Memory B cell (primary cell): ENCODE measurements around the gene GRHL3.
"Not testable (repeated sequence)": the region's sequence is repeated elsewhere in the genome, so short reads cannot be mapped to it uniquely, and the experiment has no call there.

Experiments used
- ATAC-seq: fragments of 150-1000 bp; cut with Tn5 transposase; 2 replicates; pipeline ENCODE4 v1.10.0; 2021; ENCODE audit warnings: low read depth, mild to moderate bottlenecking, moderate library complexity
- DNase-seq, 2 donors: peaks; one replicate each; pipeline ENCODE4 v3.0.0; 2022; ENCODE audit warnings: low spot score in 2 of 2
- H3K27ac Mint-ChIP-seq: one replicate; pipeline ENCODE4 v1.8.0; 2022; ENCODE audit warnings: mild to moderate bottlenecking, moderate library complexity, mixed read lengths
- H3K27me3 Mint-ChIP-seq: one replicate; pipeline ENCODE4 v1.8.0; 2022; ENCODE audit warnings: mixed read lengths
- H3K36me3 Mint-ChIP-seq: one replicate; pipeline ENCODE4 v1.8.0; 2022; ENCODE audit warnings: mild to moderate bottlenecking, mixed read lengths
- H3K4me1 Mint-ChIP-seq: one replicate; pipeline ENCODE4 v1.8.0; 2022; ENCODE audit warnings: mixed read lengths
- H3K4me3 Mint-ChIP-seq: one replicate; pipeline ENCODE4 v1.8.0; 2022; ENCODE audit warnings: mild to moderate bottlenecking, moderate library complexity, mixed read lengths
- H3K9me3 Mint-ChIP-seq: one replicate; pipeline ENCODE4 v1.8.0; 2022; ENCODE audit warnings: mixed read lengths

Gene GRHL3

GRCh38 chr1:24286246-24287010 lies 32.7 kb upstream of the GRHL3 start:
- Mint-ChIP-seq H3K27me3 (peaks cover 4% of the 10 kb centered on the region), H3K36me3 (no peaks in the 10 kb centered on the region), H3K4me1 (no peaks in the 10 kb centered on the region), H3K27ac (no peak overlapping the region), H3K4me3 (no peak overlapping the region), H3K9me3 (no peaks in the 10 kb centered on the region)
- DNase-seq: no peak
- ATAC-seq: no peak

DNA sequence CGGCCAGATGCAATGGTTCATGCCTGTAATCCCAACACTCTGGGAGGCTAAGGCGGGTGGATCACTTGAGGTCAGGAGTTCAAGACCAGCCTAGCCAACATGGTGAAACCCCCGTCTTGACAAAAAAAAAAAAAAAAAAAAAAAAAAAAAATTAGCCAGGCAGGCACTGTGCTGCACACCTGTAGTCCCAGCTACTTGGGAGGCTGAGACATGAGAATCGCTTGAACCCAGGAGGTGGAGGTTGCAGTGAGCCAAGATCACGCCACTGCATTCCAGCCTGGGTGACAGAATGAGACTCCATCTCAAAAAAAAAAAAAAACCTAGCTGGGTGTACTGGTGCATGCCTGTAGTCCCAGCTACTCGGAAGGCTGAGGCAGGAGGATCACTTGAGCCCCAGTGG lies 31.4 kb upstream of the GRHL3 start:
- H3K4me3 Mint-ChIP-seq, ATAC-seq, H3K4me1 Mint-ChIP-seq, H3K27me3 Mint-ChIP-seq, H3K27ac Mint-ChIP-seq, H3K36me3 Mint-ChIP-seq, H3K9me3 Mint-ChIP-seq, DNase-seq: not testable (repeated sequence)

DNA sequence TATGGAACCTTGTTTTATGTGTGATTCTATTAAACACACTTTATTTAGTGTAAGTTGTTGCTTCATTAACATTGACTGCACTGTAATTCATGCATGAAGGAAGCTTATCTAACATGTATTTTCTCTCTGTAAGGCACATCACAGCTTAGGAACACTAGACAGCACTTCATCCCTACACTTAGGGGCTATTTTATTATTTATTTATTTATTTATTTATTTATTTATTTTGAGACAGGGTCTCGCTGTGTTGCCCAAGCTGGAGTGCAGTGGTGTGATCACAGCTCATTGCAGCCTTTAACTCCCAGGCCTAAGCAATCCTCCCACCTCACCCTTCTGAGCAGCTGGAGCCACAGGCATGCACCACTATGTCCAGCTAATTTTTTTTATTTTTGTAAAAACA lies 30.7 kb upstream of the GRHL3 start:
- no peak for ATAC-seq
- DNase-seq: no peak
- Mint-ChIP-seq H3K4me1 (no peaks in the 10 kb centered on the region), H3K27ac (no peak overlapping the region), H3K4me3 (no peak overlapping the region), H3K9me3 (no peaks in the 10 kb centered on the region), H3K36me3 (no peaks in the 10 kb centered on the region), H3K27me3 (peaks cover 8% of the 10 kb centered on the region)

GRCh38 chr1:24289937-24290595 lies 29.1 kb upstream of the GRHL3 start:
- H3K9me3 Mint-ChIP-seq: no peaks in the 10 kb centered on the region

GRCh38 chr1:24290933-24291487 lies 28.1 kb upstream of the GRHL3 start:
- H3K4me3 Mint-ChIP-seq: no peak overlapping the region
- H3K27ac Mint-ChIP-seq: no peak overlapping the region
- ATAC-seq: no peak
- H3K4me1 Mint-ChIP-seq: no peaks in the 10 kb centered on the region
- DNase-seq: no peak
- H3K9me3 Mint-ChIP-seq: no peaks in the 10 kb centered on the region
- H3K27me3 Mint-ChIP-seq: peaks cover 8% of the 10 kb centered on the region
- no peaks in the 10 kb centered on the region for H3K36me3 Mint-ChIP-seq

More at GRCh38 chr1:24289937-24290595, 29.1 kb upstream of the GRHL3 start:
- Mint-ChIP-seq H3K4me1 (no peaks in the 10 kb centered on the region), H3K4me3 (no peak overlapping the region), H3K36me3 (no peaks in the 10 kb centered on the region), H3K27ac (no peak overlapping the region), H3K27me3 (peaks cover 8% of the 10 kb centered on the region)
- ATAC-seq (no peak), DNase-seq (no peak)

DNA sequence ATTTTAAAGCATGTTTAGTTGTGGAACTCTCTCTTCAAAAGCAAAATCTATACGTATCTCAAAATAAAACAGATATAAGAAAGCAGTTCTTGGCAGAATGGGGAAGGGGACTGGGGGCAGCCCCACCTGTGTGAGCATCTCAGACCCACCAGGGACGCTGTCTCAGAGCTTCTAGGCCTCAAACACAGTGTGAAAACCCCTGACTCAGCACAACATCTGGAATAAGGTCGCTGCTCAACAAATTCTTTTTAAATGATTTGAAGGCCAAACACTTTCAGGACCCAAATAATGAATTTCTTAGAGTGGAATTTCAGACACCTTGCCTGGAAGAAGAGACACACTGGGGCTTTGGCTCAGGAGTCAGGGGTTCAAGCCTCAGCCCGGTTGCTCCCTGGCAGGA lies 27.1 kb upstream of the GRHL3 start:
- H3K36me3 Mint-ChIP-seq: no peaks in the 10 kb centered on the region
- no peak overlapping the region for H3K27ac Mint-ChIP-seq
- no peaks in the 10 kb centered on the region for H3K4me1 Mint-ChIP-seq

GRCh38 chr1:24292887-24293286 lies 26.3 kb upstream of the GRHL3 start:
- Mint-ChIP-seq H3K27ac (no peak overlapping the region), H3K4me3 (no peak overlapping the region), H3K4me1 (no peaks in the 10 kb centered on the region), H3K9me3 (no peaks in the 10 kb centered on the region), H3K27me3 (peaks cover 10% of the 10 kb centered on the region), H3K36me3 (no peaks in the 10 kb centered on the region)
- DNase-seq (no peak), ATAC-seq (no peak)

More for the DNA sequence above, 27.1 kb upstream of the GRHL3 start:
- no peak for DNase-seq
- H3K9me3 Mint-ChIP-seq: no peaks in the 10 kb centered on the region
- peaks cover 8% of the 10 kb centered on the region for H3K27me3 Mint-ChIP-seq
- no peak for ATAC-seq
- H3K4me3 Mint-ChIP-seq: no peak overlapping the region

- Mint-ChIP-seq H3K27me3 (peaks cover 10% of the 10 kb centered on the region), H3K36me3 (no peaks in the 10 kb centered on the region), H3K27ac (no peak overlapping the region), H3K9me3 (no peaks in the 10 kb centered on the region), H3K4me1 (no peaks in the 10 kb centered on the region), H3K4me3 (no peak overlapping the region)
- DNase-seq: no peak
- no peak for ATAC-seq
Measured at GRCh38 chr1:24293392-24294227, 25.5 kb upstream of the GRHL3 start.

GRCh38 chr1:24294228-24294672 lies 24.9 kb upstream of the GRHL3 start:
- Mint-ChIP-seq H3K36me3 (no peaks in the 10 kb centered on the region), H3K27me3 (peaks cover 10% of the 10 kb centered on the region), H3K4me3 (no peak overlapping the region), H3K4me1 (no peaks in the 10 kb centered on the region), H3K27ac (no peak overlapping the region), H3K9me3 (no peaks in the 10 kb centered on the region)
- ATAC-seq (no peak), DNase-seq (no peak)

GRCh38 chr1:24294716-24295371 lies 24.3 kb upstream of the GRHL3 start:
- H3K27me3 Mint-ChIP-seq: peaks cover 10% of the 10 kb centered on the region
- H3K4me3 Mint-ChIP-seq: no peak overlapping the region
- DNase-seq (no peak), ATAC-seq (no peak)
- no peaks in the 10 kb centered on the region for H3K36me3 Mint-ChIP-seq
- no peaks in the 10 kb centered on the region for H3K9me3 Mint-ChIP-seq
- no peak overlapping the region for H3K27ac Mint-ChIP-seq
- H3K4me1 Mint-ChIP-seq: no peaks in the 10 kb centered on the region

DNA sequence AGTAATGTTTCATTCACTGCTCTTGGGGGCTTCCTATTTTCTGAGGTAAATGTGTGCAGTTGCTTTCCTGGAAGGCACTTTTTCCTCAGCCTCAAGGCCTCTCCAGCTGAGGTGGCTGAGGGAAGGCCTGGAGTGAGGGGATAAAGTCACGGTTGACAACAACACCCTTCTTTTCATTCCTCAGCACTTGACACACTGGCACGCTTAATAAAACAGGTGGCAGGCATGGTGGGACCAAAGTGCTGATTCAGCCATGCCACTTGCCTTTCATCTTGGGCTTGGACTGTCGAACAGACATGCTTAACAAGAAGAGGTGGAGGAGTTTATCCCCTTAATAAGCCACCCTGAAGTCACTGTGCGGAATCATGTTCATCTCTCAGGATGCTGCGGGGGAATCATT lies 23.6 kb upstream of the GRHL3 start:
- Mint-ChIP-seq H3K4me3 (no peak overlapping the region), H3K27me3 (peaks cover 13% of the 10 kb centered on the region)

GRCh38 chr1:24297187-24297851 lies 21.8 kb upstream of the GRHL3 start:
- Mint-ChIP-seq H3K4me1 (no peaks in the 10 kb centered on the region), H3K36me3 (no peaks in the 10 kb centered on the region), H3K27me3 (peaks cover 5% of the 10 kb centered on the region), H3K27ac (no peak overlapping the region), H3K4me3 (no peak overlapping the region), H3K9me3 (no peaks in the 10 kb centered on the region)
- DNase-seq (no peak), ATAC-seq (no peak)

More for the DNA sequence above, 23.6 kb upstream of the GRHL3 start:
- no peak for DNase-seq
- no peaks in the 10 kb centered on the region for H3K4me1 Mint-ChIP-seq
- no peaks in the 10 kb centered on the region for H3K9me3 Mint-ChIP-seq
- no peaks in the 10 kb centered on the region for H3K36me3 Mint-ChIP-seq
- ATAC-seq: no peak
- no peak overlapping the region for H3K27ac Mint-ChIP-seq

GRCh38 chr1:24297852-24298232 lies 21.3 kb upstream of the GRHL3 start:
- H3K27ac Mint-ChIP-seq: no peak overlapping the region
- no peak for DNase-seq
- no peak overlapping the region for H3K4me3 Mint-ChIP-seq
- no peaks in the 10 kb centered on the region for H3K4me1 Mint-ChIP-seq
- H3K9me3 Mint-ChIP-seq: no peaks in the 10 kb centered on the region
- H3K27me3 Mint-ChIP-seq: peaks cover 5% of the 10 kb centered on the region
- no peak for ATAC-seq
- no peaks in the 10 kb centered on the region for H3K36me3 Mint-ChIP-seq
